NT2/D1 (cell line): ENCODE results near the gene USE1.

ENCODE experiments used
- DNase-seq: peaks from one replicate; pipeline ENCODE4 v3.0.0-alpha.2; 2011; ENCODE audit warnings: low read depth, low spot score
- H3K27me3 ChIP-seq: 2 replicates; pipeline ENCODE4 v1.6.0; 2011; ENCODE audit warnings: mild to moderate bottlenecking; ENCODE audit not compliant: insufficient read length, insufficient read depth
- H3K36me3 ChIP-seq: 2 replicates; pipeline ENCODE4 v1.6.1; 2011; ENCODE audit warnings: mild to moderate bottlenecking, low read length, mixed read lengths; ENCODE audit not compliant: insufficient read depth, insufficient read length
- H3K4me1 ChIP-seq: 2 replicates; pipeline ENCODE4 v1.5.1; 2011; ENCODE audit not compliant: insufficient read depth, insufficient read length
- H3K4me3 ChIP-seq: 2 replicates; pipeline ENCODE4 v1.5.1; 2011; ENCODE audit warnings: low read depth; ENCODE audit not compliant: insufficient read length
- H3K9ac ChIP-seq: 2 replicates; pipeline ENCODE4 v1.6.0; 2011; ENCODE audit warnings: low read depth; ENCODE audit not compliant: insufficient read length
- H3K9me3 ChIP-seq: 2 replicates; pipeline ENCODE4 v1.5.1; 2011; ENCODE audit warnings: mild to moderate bottlenecking, low read length; ENCODE audit not compliant: insufficient read depth
- SUZ12 ChIP-seq: IDR thresholded peaks from 2 replicates; pipeline ENCODE4 v1.6.1; 2011; ENCODE audit not compliant: insufficient read length, insufficient read depth; ENCODE audit errors: extremely low read depth
- YY1 ChIP-seq: IDR thresholded peaks from 2 replicates; pipeline ENCODE4 v1.6.1; 2011; ENCODE audit not compliant: insufficient read length, insufficient read depth
- ZNF274 ChIP-seq: IDR thresholded peaks from 2 replicates; pipeline ENCODE4 v1.6.1; 2011; ENCODE audit warnings: mild to moderate bottlenecking, low read depth, low read length

Gene USE1

GRCh38 chr19:17195106-17195505, 20.1 kb upstream of the USE1 start:
- H3K9me3 ChIP-seq, result no peaks in the 10 kb centered on the region
- no peak overlapping the region for H3K9ac ChIP-seq
- peaks cover 71% of the 10 kb centered on the region for H3K36me3 ChIP-seq
- DNase-seq, result no peak
- no peaks in the 10 kb centered on the region for H3K27me3 ChIP-seq
- H3K4me1 ChIP-seq, result no peaks in the 10 kb centered on the region
- no peak overlapping the region for H3K4me3 ChIP-seq
- TF ChIP-seq YY1, result no peak
- no peak for TF ChIP-seq SUZ12
- no peak for TF ChIP-seq ZNF274

DNA sequence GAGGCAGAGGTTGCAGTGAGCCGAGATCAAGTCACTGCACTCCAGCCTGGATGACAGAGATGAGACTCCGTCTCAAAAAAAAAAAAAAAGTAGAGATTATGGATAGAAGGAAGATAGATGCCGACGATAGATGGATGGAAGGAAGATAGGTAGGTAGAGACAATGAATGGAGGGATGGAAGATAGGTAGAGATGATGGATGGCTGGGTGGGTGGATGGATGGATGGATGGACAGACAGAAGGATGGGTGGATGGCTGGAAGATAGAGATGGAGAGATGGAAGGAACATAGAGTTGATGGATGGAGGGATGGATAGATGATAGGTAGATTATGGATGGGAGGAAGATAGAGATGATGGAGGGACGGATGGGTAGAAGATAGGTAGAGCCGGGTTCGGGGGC, 18.5 kb upstream of the USE1 start:
- TF ChIP-seq ZNF274 (no peak), YY1 (no peak), SUZ12 (no peak)
- Histone ChIP-seq H3K27me3 (no peaks in the 10 kb centered on the region), H3K4me1 (no peaks in the 10 kb centered on the region), H3K9ac (no peak overlapping the region), H3K4me3 (no peak overlapping the region), H3K9me3 (no peaks in the 10 kb centered on the region), H3K36me3 (peaks cover 73% of the 10 kb centered on the region)
- DNase-seq, result no peak

DNA sequence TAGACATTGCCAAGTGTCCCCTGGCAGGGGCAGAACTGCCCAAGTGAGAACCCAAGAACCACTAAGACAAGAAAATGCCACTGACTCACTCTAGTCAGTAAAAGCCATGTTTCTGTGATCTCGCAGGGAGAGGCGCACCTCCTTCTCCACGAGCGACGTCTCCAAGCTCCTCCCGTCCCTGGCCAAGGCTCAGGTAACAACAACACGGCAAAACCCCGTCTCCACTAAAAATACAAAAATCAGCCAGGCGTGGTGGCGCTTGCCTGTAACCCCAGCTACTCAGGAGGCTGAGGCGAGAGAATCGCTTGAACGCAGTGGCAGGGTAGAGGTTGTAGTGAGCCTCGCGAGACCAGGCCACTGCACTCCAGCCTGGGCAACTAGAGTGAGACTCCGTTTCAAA, 17.5 kb upstream of the USE1 start:
- no peaks in the 10 kb centered on the region for H3K9me3 ChIP-seq

DNA sequence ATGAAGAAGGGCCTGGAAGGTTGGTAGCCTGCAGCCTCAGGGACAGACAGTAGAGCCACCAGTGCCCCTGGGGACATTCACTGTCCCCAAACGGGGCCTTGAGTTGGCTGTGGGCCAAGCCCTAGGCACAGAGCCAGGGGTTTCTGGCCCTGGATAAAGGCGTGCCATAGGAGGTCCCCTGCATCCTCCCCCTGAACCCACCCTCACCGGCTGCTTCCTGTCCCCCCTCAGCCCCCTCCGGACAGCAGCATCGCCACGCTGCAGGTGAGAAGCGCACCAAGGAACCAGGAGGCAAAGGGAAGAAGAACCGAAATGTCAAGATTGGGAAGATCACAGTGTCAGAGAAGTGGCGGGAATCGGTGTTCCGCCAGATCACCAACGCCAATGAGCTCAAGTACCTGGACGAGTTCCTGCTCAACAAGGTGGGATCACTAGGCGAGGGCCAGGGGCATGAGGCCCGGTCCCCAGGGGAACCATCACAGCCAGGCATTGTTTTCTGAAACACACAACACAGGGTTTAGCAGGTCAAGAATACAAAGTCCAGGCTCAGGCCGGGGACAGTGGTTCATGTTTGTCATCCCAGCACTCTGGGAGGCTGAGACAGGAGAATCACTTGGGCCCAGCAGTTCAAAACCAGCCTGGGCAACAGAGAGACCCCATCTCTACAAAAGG, 14.6 kb upstream of the USE1 start:
- Histone ChIP-seq H3K36me3 (peaks cover 74% of the 10 kb centered on the region), H3K9ac (no peak overlapping the region), H3K4me3 (no peak overlapping the region), H3K4me1 (peaks cover 5% of the 10 kb centered on the region), H3K27me3 (no peaks in the 10 kb centered on the region), H3K9me3 (no peaks in the 10 kb centered on the region)
- DNase-seq, result no peak
- TF ChIP-seq YY1 (no peak), ZNF274 (no peak), SUZ12 (no peak)

More for the DNA sequence above, 17.5 kb upstream of the USE1 start:
- Histone ChIP-seq H3K4me3 (no peak overlapping the region), H3K9ac (no peak overlapping the region), H3K36me3 (peaks cover 80% of the 10 kb centered on the region), H3K4me1 (no peaks in the 10 kb centered on the region), H3K27me3 (no peaks in the 10 kb centered on the region)
- TF ChIP-seq SUZ12 (no peak), ZNF274 (no peak), YY1 (no peak)
- DNase-seq, result no peak

- no peak for TF ChIP-seq SUZ12
- no peak for TF ChIP-seq YY1
- no peak for TF ChIP-seq ZNF274
- Histone ChIP-seq H3K27me3 (no peaks in the 10 kb centered on the region), H3K36me3 (peaks cover 86% of the 10 kb centered on the region), H3K4me1 (peaks cover 7% of the 10 kb centered on the region), H3K9ac (no peak overlapping the region), H3K9me3 (no peaks in the 10 kb centered on the region), H3K4me3 (no peak overlapping the region)
- no peak for DNase-seq
Measured at GRCh38 chr19:17202249-17202648, 12.9 kb upstream of the USE1 start.

- Histone ChIP-seq H3K36me3 (peaks cover 82% of the 10 kb centered on the region), H3K9me3 (no peaks in the 10 kb centered on the region), H3K27me3 (no peaks in the 10 kb centered on the region), H3K4me3 (no peak overlapping the region), H3K9ac (no peak overlapping the region), H3K4me1 (peaks cover 7% of the 10 kb centered on the region)
- TF ChIP-seq ZNF274 (no peak), SUZ12 (no peak), YY1 (no peak)
- DNase-seq, result no peak
Measured at GRCh38 chr19:17202713-17203112, 12.4 kb upstream of the USE1 start.

GRCh38 chr19:17205237-17206140, 9.7 kb upstream of the USE1 start:
- H3K4me3 ChIP-seq, result no peak overlapping the region
- TF ChIP-seq SUZ12 (no peak), YY1 (no peak), ZNF274 (no peak)
- H3K36me3 ChIP-seq, result peaks cover 78% of the 10 kb centered on the region
- H3K4me1 ChIP-seq, result peaks cover 22% of the 10 kb centered on the region
- no peak for DNase-seq
- no peaks in the 10 kb centered on the region for H3K9me3 ChIP-seq
- peak overlapping the region; percentile 24 for H3K9ac ChIP-seq
- no peaks in the 10 kb centered on the region for H3K27me3 ChIP-seq
